Panc1 (cell line): ENCODE measurements around the gene HARBI1. TPM values are rescaled to one million over a fixed set of nuclear protein-coding genes. Genes with fewer than 3 reads are reported as not detected.
A peak's percentile ranks its signal among the peaks of the same experiment; 100 is the strongest.

Experiments used
- ATAC-seq: fragments of 200-7000 bp; cut with Tn5 transposase; 2 replicates; pipeline ENCODE4 v1.9.1; 2020; ENCODE audit warnings: mild to moderate bottlenecking, moderate library complexity
- BruUV-seq: library from RNA; stranded (reverse); fragments of 400-500 nt; replicated peaks from 2 replicates; lab custom pipeline; 2021; lab: Mats Ljungman, UMichigan
- CTCF ChIA-PET: fragments of 300-600 bp; sonication (Branson Sonifier 250); formaldehyde crosslinking; loops from one replicate; lab custom pipeline; 2022; ENCODE audit warnings: antibody characterized with exemption; lab: Charles Lee
- POLR2A ChIA-PET: fragments of 300-600 bp; sonication (Branson Sonifier 250); formaldehyde crosslinking; loops from one replicate; lab custom pipeline; 2022; ENCODE audit warnings: antibody characterized with exemption; lab: Charles Lee
- DNase-seq: peaks from one replicate; pipeline ENCODE4 v3.0.0-alpha.2; 2010; ENCODE audit warnings: low read depth, low spot score
- H3K27ac ChIP-seq: 2 replicates; pipeline ENCODE4 v1.5.1; 2011; ENCODE audit warnings: mild to moderate bottlenecking, low read length, inconsistent platforms
- H3K27me3 ChIP-seq: fragments of 200-500 bp; sonication (Bioruptor generic); 2 replicates; pipeline ENCODE4 v1.6.0; 2014; ENCODE audit warnings: low read length, inconsistent platforms; ENCODE audit not compliant: control insufficient read depth, insufficient read depth
- H3K36me3 ChIP-seq: fragments of 200-500 bp; sonication (Bioruptor generic); 2 replicates; pipeline ENCODE4 v1.5.1; 2014; ENCODE audit warnings: inconsistent platforms, mild to moderate bottlenecking, low read length, moderate library complexity; ENCODE audit not compliant: control insufficient read depth, insufficient read depth
- H3K4me1 ChIP-seq: 2 replicates; pipeline ENCODE4 v1.5.1; 2011; ENCODE audit warnings: inconsistent platforms, mild to moderate bottlenecking, low read length, moderate library complexity; ENCODE audit not compliant: control insufficient read depth, insufficient read depth
- H3K4me3 ChIP-seq, 2 experiments: 2 replicates each; pipeline ENCODE4 v1.5.1; 2011 to 2012; ENCODE audit warnings: low read depth in 2 of 2, low read length in 2 of 2, mild to moderate bottlenecking in 2 of 2, inconsistent platforms in 1 of 2, moderate library complexity in 1 of 2
- H3K9me3 ChIP-seq: fragments of 200-500 bp; sonication (Bioruptor generic); 2 replicates; pipeline ENCODE4 v1.5.1; 2014; ENCODE audit warnings: low read depth, mild to moderate bottlenecking, inconsistent platforms, low read length, moderate library complexity; ENCODE audit not compliant: control insufficient read depth, insufficient read depth
- CTCF ChIP-seq: fragments of 450-650 bp; IDR thresholded peaks from 2 replicates; pipeline ENCODE4 v1.5.1; 2017; ENCODE audit warnings: mild to moderate bottlenecking
- POLR2AphosphoS5 ChIP-seq: IDR thresholded peaks from 2 replicates; pipeline ENCODE4 v1.6.1; 2012; ENCODE audit warnings: mild to moderate bottlenecking, low read depth, low read length, moderate library complexity
- SIN3A ChIP-seq: IDR thresholded peaks from 2 replicates; pipeline ENCODE4 v1.6.1; 2012; ENCODE audit warnings: low read depth, mild to moderate bottlenecking, low read length, moderate library complexity, borderline replicate concordance; ENCODE audit not compliant: insufficient read depth
- TCF7L2 ChIP-seq: IDR thresholded peaks from 2 replicates; pipeline ENCODE4 v1.6.1; 2011; ENCODE audit warnings: mild to moderate bottlenecking, low read depth, low read length, inconsistent platforms
- in situ Hi-C: cut with HindIII; loops from 2 replicates; pipeline ENCODE4 v1.10.0; 2016; ENCODE audit warnings: low sequenced_read_pairs, low pct_unique_long_range_greater_than_20kb
- intact Hi-C: fragments of 100-400 bp; cut with micrococcal nuclease; formaldehyde crosslinking; loops from one replicate; pipeline ENCODE4 v1.10.0; 2022; ENCODE audit not compliant: unreplicated experiment
- total RNA-seq: library from RNA; stranded (reverse); gene quantifications from one replicate; pipeline ENCODE4 v1.2.1, GENCODE V29; 2021; ENCODE audit not compliant: unreplicated experiment
- TF ChIP-seq, protein P1 (sequence below), 2 experiments: IDR thresholded peaks; 2 replicates each; pipeline ENCODE4 v1.6.1; 2011 to 2012; ENCODE audit warnings: low read depth in 2 of 2, control low read depth in 1 of 2, low read length in 1 of 2, mild to moderate bottlenecking in 1 of 2, moderate library complexity in 1 of 2; ENCODE audit not compliant: insufficient read depth in 1 of 2

HARBI1 gene
- total RNA-seq, 1 experiment from 2014 or later, result 6.4 TPM

- intact Hi-C loops (no loop called here), in situ Hi-C loops (no loop called here)
- BruUV-seq, result no TSS peak
- Histone ChIP-seq H3K9me3 (no peaks in the 10 kb centered on the region), H3K27me3 (no peaks in the 10 kb centered on the region), H3K36me3 (peaks cover 3% of the 10 kb centered on the region), H3K4me3 (no peak overlapping the region), H3K27ac (no peak overlapping the region), H3K4me1 (no peaks in the 10 kb centered on the region)
- DNase-seq (no peak), ATAC-seq (no peak)
- TF ChIP-seq CTCF, result no peak
- no peak for TF ChIP-seq POLR2AphosphoS5
- no peak for TF ChIP-seq SIN3A
- TF ChIP-seq TCF7L2, result no peak
- TF ChIP-seq, protein P1, sequence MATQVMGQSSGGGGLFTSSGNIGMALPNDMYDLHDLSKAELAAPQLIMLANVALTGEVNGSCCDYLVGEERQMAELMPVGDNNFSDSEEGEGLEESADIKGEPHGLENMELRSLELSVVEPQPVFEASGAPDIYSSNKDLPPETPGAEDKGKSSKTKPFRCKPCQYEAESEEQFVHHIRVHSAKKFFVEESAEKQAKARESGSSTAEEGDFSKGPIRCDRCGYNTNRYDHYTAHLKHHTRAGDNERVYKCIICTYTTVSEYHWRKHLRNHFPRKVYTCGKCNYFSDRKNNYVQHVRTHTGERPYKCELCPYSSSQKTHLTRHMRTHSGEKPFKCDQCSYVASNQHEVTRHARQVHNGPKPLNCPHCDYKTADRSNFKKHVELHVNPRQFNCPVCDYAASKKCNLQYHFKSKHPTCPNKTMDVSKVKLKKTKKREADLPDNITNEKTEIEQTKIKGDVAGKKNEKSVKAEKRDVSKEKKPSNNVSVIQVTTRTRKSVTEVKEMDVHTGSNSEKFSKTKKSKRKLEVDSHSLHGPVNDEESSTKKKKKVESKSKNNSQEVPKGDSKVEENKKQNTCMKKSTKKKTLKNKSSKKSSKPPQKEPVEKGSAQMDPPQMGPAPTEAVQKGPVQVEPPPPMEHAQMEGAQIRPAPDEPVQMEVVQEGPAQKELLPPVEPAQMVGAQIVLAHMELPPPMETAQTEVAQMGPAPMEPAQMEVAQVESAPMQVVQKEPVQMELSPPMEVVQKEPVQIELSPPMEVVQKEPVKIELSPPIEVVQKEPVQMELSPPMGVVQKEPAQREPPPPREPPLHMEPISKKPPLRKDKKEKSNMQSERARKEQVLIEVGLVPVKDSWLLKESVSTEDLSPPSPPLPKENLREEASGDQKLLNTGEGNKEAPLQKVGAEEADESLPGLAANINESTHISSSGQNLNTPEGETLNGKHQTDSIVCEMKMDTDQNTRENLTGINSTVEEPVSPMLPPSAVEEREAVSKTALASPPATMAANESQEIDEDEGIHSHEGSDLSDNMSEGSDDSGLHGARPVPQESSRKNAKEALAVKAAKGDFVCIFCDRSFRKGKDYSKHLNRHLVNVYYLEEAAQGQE (IDR thresholded peaks at IDR 0.05; ENCODE audit: insufficient read depth in 1 of 2, low read depth in 2 of 2, low read length in 1 of 2), result no peak
- ChIA-PET CTCF (no interaction called here), POLR2A (no interaction called here)
Measured at GRCh38 chr11:46661836-46662235, 44.8 kb upstream of the HARBI1 start.

- no peak overlapping the region for H3K27ac ChIP-seq
- no peaks in the 10 kb centered on the region for H3K27me3 ChIP-seq
- H3K36me3 ChIP-seq, result peaks cover 3% of the 10 kb centered on the region
- no peak overlapping the region for H3K4me3 ChIP-seq
- BruUV-seq, result TSS peak; percentile 48
- intact Hi-C loops (no loop called here), in situ Hi-C loops (no loop called here)
- ChIA-PET POLR2A (no interaction called here), CTCF (interaction anchor here (0.5 to 0.6 kb wide), 2 partner anchors 245 to 265 kb away, joined by 4 to 6 read pairs; no protein-coding TSS in a partner anchor)
- no peaks in the 10 kb centered on the region for H3K9me3 ChIP-seq
- TF ChIP-seq SIN3A, result no peak
- no peak for TF ChIP-seq POLR2AphosphoS5
- no peak for TF ChIP-seq CTCF
- TF ChIP-seq, protein P1 (IDR thresholded peaks at IDR 0.05; ENCODE audit: insufficient read depth in 1 of 2, low read depth in 2 of 2, low read length in 1 of 2), result no peak
- no peak for TF ChIP-seq TCF7L2
- no peaks in the 10 kb centered on the region for H3K4me1 ChIP-seq
- DNase-seq (no peak), ATAC-seq (no peak)
Measured at GRCh38 chr11:46659908-46660307, 42.9 kb upstream of the HARBI1 start.
